Tibial nerve (tissue), 4 donors: ENCODE data around the gene CYP4F11. TPM values are rescaled to one million over a fixed set of nuclear protein-coding genes. Genes with fewer than 3 reads are reported as not detected.
"Not testable (repeated sequence)": the region's sequence is repeated elsewhere in the genome, so short reads cannot be mapped to it uniquely, and the experiment has no call there.

ENCODE experiments used
- DNase-seq, 2 donors: peaks; one replicate each; pipeline ENCODE4 v3.0.0-alpha.2; 2019; ENCODE audit warnings: low spot score in 2 of 2
- H3K27ac ChIP-seq, 4 donors: fragments of 200-600 bp; sonication (generic) in 3 of 4; one replicate each; pipeline ENCODE4 v1.5.1; 2017 to 2019; ENCODE audit warnings: mild to moderate bottlenecking in 1 of 4
- H3K27me3 ChIP-seq, 2 donors: fragments of 200-600 bp; sonication (generic) in 1 of 2; one replicate each; pipeline versions ENCODE4 v1.5.1 to v1.6.0; 2017 to 2019
- H3K36me3 ChIP-seq, 3 donors: fragments of 200-600 bp; sonication (generic); one replicate each; pipeline ENCODE4 v1.5.1; 2018 to 2019
- H3K4me1 ChIP-seq, 4 donors: fragments of 200-600 bp; sonication (generic) in 3 of 4; one replicate each; pipeline ENCODE4 v1.5.1; 2017 to 2019
- H3K4me3 ChIP-seq, 4 donors: fragments of 200-600 bp; sonication (generic) in 3 of 4; one replicate each; pipeline ENCODE4 v1.5.1; 2017 to 2019; ENCODE audit warnings: mild to moderate bottlenecking in 1 of 4, moderate library complexity in 1 of 4
- H3K9me3 ChIP-seq, 4 donors: fragments of 200-600 bp; sonication (generic) in 3 of 4; one replicate each; pipeline ENCODE4 v1.5.1; 2017 to 2019
- EP300 ChIP-seq, 2 donors: sonication (generic); formaldehyde crosslinking; IDR thresholded peaks; one replicate each; pipeline ENCODE4 v1.6.1; 2017; ENCODE audit warnings: antibody characterized with exemption in 2 of 2, mild to moderate bottlenecking in 1 of 2
- POLR2A ChIP-seq, 2 donors: fragments of 450-650 bp; IDR thresholded peaks; one replicate each; pipeline ENCODE4 v1.6.1; 2017; ENCODE audit warnings: antibody characterized with exemption in 2 of 2, mild to moderate bottlenecking in 2 of 2, moderate library complexity in 2 of 2
- WGBS, 2 donors: methylation state at CpG; one replicate each; pipeline ENCODE4 v1.1.5; 2018; 5-methylcytosine and 5-hydroxymethylcytosine counted together
- total RNA-seq, 4 donors: library from RNA; depleted of rRNA; stranded (reverse); fragments of >200 nt; gene quantifications; one replicate each; pipeline ENCODE4 v1.1.0, GENCODE V29; 2016
- TF ChIP-seq, protein P1 (sequence below), 5 experiments: fragments of 200-600 bp in 3 of 5; fragments of 450-650 bp in 2 of 5; sonication (generic) in 3 of 5; IDR thresholded peaks; one replicate each; pipeline ENCODE4 v1.5.1; 2016 to 2019; ENCODE audit warnings: antibody characterized with exemption in 5 of 5, mild to moderate bottlenecking in 3 of 5, moderate library complexity in 2 of 5

The CYP4F11 gene
- total RNA-seq, 4 donors from 2014 or later = 2.5 to 3.3 (median 3.1) TPM; not detected in 1

DNA sequence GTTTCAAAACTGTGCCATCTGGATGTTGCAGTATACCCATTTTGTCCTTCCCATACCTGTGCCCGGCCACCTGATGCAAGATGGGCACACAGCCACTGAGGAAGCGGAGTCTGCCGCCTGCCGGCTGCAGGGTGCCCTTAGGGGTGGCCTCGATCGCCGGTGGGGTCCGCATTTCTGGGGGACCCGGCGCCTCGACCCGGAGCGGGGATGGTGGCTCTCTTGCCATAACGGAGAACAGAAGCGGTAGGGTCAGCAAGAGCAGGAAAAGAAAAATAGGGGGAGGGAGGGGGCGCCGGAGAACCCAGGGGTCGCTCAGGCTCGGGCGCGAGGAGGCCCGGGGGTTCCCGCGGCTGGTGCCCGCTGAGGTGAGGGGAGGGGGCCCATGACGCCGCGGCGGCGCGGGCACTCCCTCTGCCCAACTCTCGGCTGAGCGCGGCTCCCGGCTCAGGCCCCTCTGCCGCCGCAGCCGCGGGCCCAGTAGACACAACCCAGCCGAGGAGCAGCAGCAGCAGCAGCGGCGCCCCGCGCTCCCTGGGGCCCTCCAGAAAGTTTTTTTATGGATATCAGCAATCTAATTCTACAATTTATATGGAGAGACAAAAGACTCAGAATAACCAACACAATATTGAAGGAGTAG is 22.6 kb downstream of the CYP4F11 start:
- H3K4me3 ChIP-seq = no peak overlapping the region
- no peak for DNase-seq
- no peak overlapping the region for H3K27ac ChIP-seq
- H3K4me1 ChIP-seq = peaks cover 0 to 5% (median 0%) of the 10 kb centered on the region in 4 donors
- H3K27me3 ChIP-seq = peaks cover 0 to 33% of the 10 kb centered on the region in 2 donors
- TF ChIP-seq POLR2A (IDR thresholded peaks at IDR 0.05) (no peak), EP300 (IDR thresholded peaks at IDR 0.05) (no peak)
- TF ChIP-seq, protein P1, sequence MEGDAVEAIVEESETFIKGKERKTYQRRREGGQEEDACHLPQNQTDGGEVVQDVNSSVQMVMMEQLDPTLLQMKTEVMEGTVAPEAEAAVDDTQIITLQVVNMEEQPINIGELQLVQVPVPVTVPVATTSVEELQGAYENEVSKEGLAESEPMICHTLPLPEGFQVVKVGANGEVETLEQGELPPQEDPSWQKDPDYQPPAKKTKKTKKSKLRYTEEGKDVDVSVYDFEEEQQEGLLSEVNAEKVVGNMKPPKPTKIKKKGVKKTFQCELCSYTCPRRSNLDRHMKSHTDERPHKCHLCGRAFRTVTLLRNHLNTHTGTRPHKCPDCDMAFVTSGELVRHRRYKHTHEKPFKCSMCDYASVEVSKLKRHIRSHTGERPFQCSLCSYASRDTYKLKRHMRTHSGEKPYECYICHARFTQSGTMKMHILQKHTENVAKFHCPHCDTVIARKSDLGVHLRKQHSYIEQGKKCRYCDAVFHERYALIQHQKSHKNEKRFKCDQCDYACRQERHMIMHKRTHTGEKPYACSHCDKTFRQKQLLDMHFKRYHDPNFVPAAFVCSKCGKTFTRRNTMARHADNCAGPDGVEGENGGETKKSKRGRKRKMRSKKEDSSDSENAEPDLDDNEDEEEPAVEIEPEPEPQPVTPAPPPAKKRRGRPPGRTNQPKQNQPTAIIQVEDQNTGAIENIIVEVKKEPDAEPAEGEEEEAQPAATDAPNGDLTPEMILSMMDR (IDR thresholded peaks at IDR 0.05) = no peak
- peaks cover 0 to 24% (median 0%) of the 10 kb centered on the region in 3 donors for H3K36me3 ChIP-seq
- 3 to 4% methylated on average over 28 to 44 of the region's 44 CpGs for WGBS, 2 donors
- peaks cover 0 to 14% (median 6%) of the 10 kb centered on the region in 4 donors for H3K9me3 ChIP-seq

DNA sequence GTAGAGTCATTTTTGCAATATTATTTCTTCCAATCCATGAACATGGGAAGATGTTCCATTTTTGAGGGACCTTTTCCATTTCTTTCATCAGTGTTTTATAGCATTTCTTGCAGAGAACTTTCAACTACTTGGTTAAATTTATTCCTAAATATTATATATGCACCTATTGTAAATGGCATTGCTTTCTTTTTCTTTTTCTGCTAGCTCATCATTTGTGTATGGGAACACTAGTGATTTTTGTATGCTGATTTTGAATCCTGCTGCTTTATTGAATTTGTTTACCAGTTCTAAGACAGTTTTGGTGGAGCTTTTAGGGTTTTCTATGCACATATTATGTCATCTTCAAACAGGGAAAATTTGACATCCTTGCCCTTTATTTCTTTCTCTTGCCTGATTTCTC is 29.3 kb downstream of the CYP4F11 start:
- no peak overlapping the region for H3K27ac ChIP-seq
- DNase-seq = no peak
- H3K27me3 ChIP-seq = peaks cover 0 to 16% of the 10 kb centered on the region in 2 donors
- no peak overlapping the region for H3K4me3 ChIP-seq
- H3K36me3 ChIP-seq = no peaks in the 10 kb centered on the region
- TF ChIP-seq POLR2A (IDR thresholded peaks at IDR 0.05) = no peak
- TF ChIP-seq, protein P1 (IDR thresholded peaks at IDR 0.05) = no peak
- no peak for TF ChIP-seq EP300 (IDR thresholded peaks at IDR 0.05)
- H3K4me1 ChIP-seq = peaks cover 0 to under 1% (median 0%) of the 10 kb centered on the region in 4 donors
- H3K9me3 ChIP-seq = peaks cover 0 to 3% (median 0%) of the 10 kb centered on the region in 4 donors

DNA sequence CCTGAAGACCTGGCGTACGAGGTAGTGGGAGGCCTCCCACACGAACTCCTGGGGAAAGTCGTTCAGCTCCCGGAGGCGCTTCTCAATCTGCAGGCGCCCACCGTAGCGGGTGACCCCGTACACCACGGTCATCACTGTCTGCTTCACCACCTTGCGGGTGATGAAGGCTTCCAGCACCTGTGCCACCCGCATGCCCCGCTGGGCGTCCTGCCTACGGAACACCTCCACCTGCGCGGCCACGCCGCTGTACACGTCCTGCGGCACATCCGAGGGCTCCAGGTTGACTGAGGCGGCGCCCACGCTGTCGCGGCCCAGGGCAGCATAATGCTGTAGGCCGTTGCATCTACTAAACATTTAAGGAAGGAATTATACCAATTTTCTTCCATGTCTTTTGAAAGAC is 31.4 kb downstream of the CYP4F11 start:
- DNase-seq, H3K4me1 ChIP-seq, H3K9me3 ChIP-seq, H3K4me3 ChIP-seq, H3K27ac ChIP-seq, H3K36me3 ChIP-seq: not testable (repeated sequence)
- H3K27me3 ChIP-seq = peaks cover 0 to 23% of the 10 kb centered on the region in 2 donors
- 89 to 91% methylated on average over 17 to 26 of the region's 29 CpGs for WGBS, 2 donors

- peaks cover 0 to 3% (median 0%) of the 10 kb centered on the region in 4 donors for H3K9me3 ChIP-seq
- 88 to 92% methylated on average over 11 of the region's 11 CpGs for WGBS, 2 donors
- no peak overlapping the region for H3K4me3 ChIP-seq
- DNase-seq = no peak
- H3K27me3 ChIP-seq = peaks cover 0 to 19% of the 10 kb centered on the region in 2 donors
- H3K27ac ChIP-seq = no peak overlapping the region
- no peak for TF ChIP-seq POLR2A (IDR thresholded peaks at IDR 0.05)
- no peak for TF ChIP-seq EP300 (IDR thresholded peaks at IDR 0.05)
- H3K36me3 ChIP-seq = no peaks in the 10 kb centered on the region
- peaks cover 0 to 8% (median 0%) of the 10 kb centered on the region in 4 donors for H3K4me1 ChIP-seq
Observed at GRCh38 chr19:15902254-15902653, 32.1 kb downstream of the CYP4F11 start.

DNA sequence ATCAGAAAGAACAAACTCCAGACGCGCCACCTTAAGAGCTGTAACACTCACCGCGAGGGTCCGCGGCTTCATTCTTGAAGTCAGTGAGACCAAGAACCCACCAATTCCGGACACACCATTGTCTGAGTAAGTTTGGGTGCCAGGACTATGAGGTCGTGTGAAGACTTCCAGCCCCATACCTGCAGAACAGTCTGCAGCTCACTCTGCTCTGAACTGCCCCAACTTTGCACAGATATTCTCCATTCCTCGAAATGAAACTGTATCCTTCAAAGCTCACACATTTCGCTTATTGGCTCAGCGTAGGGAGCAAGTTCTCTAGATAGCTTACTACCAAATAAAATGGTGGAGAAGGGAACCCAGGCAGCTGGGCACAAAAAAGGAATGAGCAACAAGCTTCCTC is 33.8 kb downstream of the CYP4F11 start:
- Histone ChIP-seq H3K27me3 (peaks cover 0 to 19% of the 10 kb centered on the region in 2 donors), H3K4me1 (peaks cover 0 to 8% (median 0%) of the 10 kb centered on the region in 4 donors), H3K27ac (no peak overlapping the region), H3K4me3 (no peak overlapping the region), H3K9me3 (peaks cover 0 to 3% (median 0%) of the 10 kb centered on the region in 4 donors), H3K36me3 (no peaks in the 10 kb centered on the region)
- WGBS, 2 donors = 75 to 79% methylated on average over 11 of the region's 11 CpGs
- TF ChIP-seq POLR2A (IDR thresholded peaks at IDR 0.05) = no peak
- TF ChIP-seq, protein P1 (IDR thresholded peaks at IDR 0.05) = no peak
- no peak for TF ChIP-seq EP300 (IDR thresholded peaks at IDR 0.05)
- no peak for DNase-seq

- 10 to 32% methylated on average over 14 to 15 of the region's 15 CpGs for WGBS, 2 donors
- peaks cover 0 to 16% of the 10 kb centered on the region in 2 donors for H3K27me3 ChIP-seq
- H3K4me1 ChIP-seq, DNase-seq, H3K4me3 ChIP-seq, H3K9me3 ChIP-seq, H3K36me3 ChIP-seq, H3K27ac ChIP-seq: not testable (repeated sequence)
Observed at GRCh38 chr19:15900032-15900431, 34.3 kb downstream of the CYP4F11 start.

- H3K4me1 ChIP-seq, H3K9me3 ChIP-seq, H3K36me3 ChIP-seq, H3K27ac ChIP-seq, H3K4me3 ChIP-seq, DNase-seq: not testable (repeated sequence)
- 23% methylated on average over 25 of the region's 30 CpGs; no CpG with 5 or more reads in 1 of the 2 donors for WGBS, 2 donors
- H3K27me3 ChIP-seq = peaks cover 0 to 15% of the 10 kb centered on the region in 2 donors
Observed at GRCh38 chr19:15899561-15899960, 34.8 kb downstream of the CYP4F11 start.
